Smooth muscle cell (in vitro differentiated cells): ENCODE measurements around the gene CASR. TPM values are rescaled to one million over a fixed set of nuclear protein-coding genes. Genes with fewer than 3 reads are reported as not detected.

Experiments used
- DNase-seq: peaks from one replicate; lab custom pipeline; 2025; ENCODE audit not compliant: unreplicated experiment; lab: John Stamatoyannopoulos, UW
- H2AFZ ChIP-seq: fragments of 200-600 bp; sonication (generic); 2 replicates; pipeline ENCODE4 v1.6.0; 2016; ENCODE audit warnings: antibody characterized with exemption, low read depth, mild to moderate bottlenecking
- H3F3A ChIP-seq: fragments of 200-600 bp; sonication (generic); 2 replicates; pipeline ENCODE4 v1.6.0; 2017; ENCODE audit warnings: antibody characterized with exemption, low read depth
- H3K27ac ChIP-seq: fragments of 200-600 bp; sonication (generic); 2 replicates; pipeline ENCODE4 v1.5.1; 2016; ENCODE audit warnings: low read depth, mild to moderate bottlenecking
- H3K27me3 ChIP-seq: fragments of 200-600 bp; sonication (generic); 2 replicates; pipeline ENCODE4 v1.6.1; 2016; ENCODE audit warnings: low read depth, mild to moderate bottlenecking
- H3K36me3 ChIP-seq: fragments of 200-600 bp; sonication (generic); 2 replicates; pipeline ENCODE4 v1.5.1; 2016; ENCODE audit warnings: low read depth
- H3K4me1 ChIP-seq: fragments of 200-600 bp; sonication (generic); 2 replicates; pipeline ENCODE4 v1.5.1; 2016; ENCODE audit warnings: low read depth
- H3K4me2 ChIP-seq: fragments of 200-600 bp; sonication (generic); 2 replicates; pipeline ENCODE4 v1.6.0; 2016; ENCODE audit warnings: mild to moderate bottlenecking
- H3K4me3 ChIP-seq: fragments of 200-600 bp; sonication (generic); 2 replicates; pipeline ENCODE4 v1.5.1; 2016; ENCODE audit warnings: mild to moderate bottlenecking
- H3K79me2 ChIP-seq: fragments of 200-600 bp; sonication (generic); 2 replicates; pipeline ENCODE4 v1.6.0; 2016; ENCODE audit warnings: low read depth, mild to moderate bottlenecking
- H3K9ac ChIP-seq: fragments of 200-600 bp; sonication (generic); 2 replicates; pipeline ENCODE4 v1.6.0; 2016; ENCODE audit warnings: low read depth
- H3K9me3 ChIP-seq: fragments of 200-600 bp; sonication (generic); replicated peaks from 2 replicates; pipeline ENCODE4 v1.5.1; 2016; ENCODE audit warnings: low read depth
- H4K20me1 ChIP-seq: fragments of 200-600 bp; sonication (generic); 2 replicates; pipeline ENCODE4 v1.6.0; 2016; ENCODE audit warnings: low read depth
- WGBS: methylation state at CpG from one replicate; pipeline ENCODE4 v1.1.7; 2016; ENCODE audit warnings: low lambda C conversion rate; 5-methylcytosine and 5-hydroxymethylcytosine counted together
- polyA plus RNA-seq: library from polyadenylated mRNA; unstranded; fragments of >200 nt; fragmentation: Nextera tagmentation; extraction: Ambion mirVana; gene quantifications from 2 replicates; pipeline ENCODE4 v1.2.1, GENCODE V29; 2016
- total RNA-seq: library from RNA; depleted of rRNA; stranded (reverse); fragments of >200 nt; gene quantifications from 2 replicates; pipeline ENCODE4 v1.2.3, GENCODE V29; 2014
- TF ChIP-seq, protein P1 (sequence below): fragments of 200-600 bp; sonication (generic); IDR thresholded peaks from 2 replicates; pipeline ENCODE4 v1.5.1; 2017; ENCODE audit warnings: borderline replicate concordance, mild to moderate bottlenecking, antibody characterized with exemption; ENCODE audit not compliant: insufficient read depth, poor library complexity, severe bottlenecking

The CASR gene
- total and polyA plus RNA-seq, 2 experiments from 2014 or later, result not detected

- Histone ChIP-seq H3K9me3 (no peaks in the 10 kb centered on the region), H3K27ac (no peak overlapping the region), H3K4me2 (no peak overlapping the region), H3K79me2 (no peaks in the 10 kb centered on the region), H3K4me3 (no peak overlapping the region), H3K9ac (no peak overlapping the region), H4K20me1 (no peaks in the 10 kb centered on the region), H3K4me1 (peaks cover 3% of the 10 kb centered on the region), H3K36me3 (no peaks in the 10 kb centered on the region), H2AFZ (no peak overlapping the region), H3K27me3 (peaks cover 96% of the 10 kb centered on the region), H3F3A (no peaks in the 10 kb centered on the region)
- TF ChIP-seq, protein P1, sequence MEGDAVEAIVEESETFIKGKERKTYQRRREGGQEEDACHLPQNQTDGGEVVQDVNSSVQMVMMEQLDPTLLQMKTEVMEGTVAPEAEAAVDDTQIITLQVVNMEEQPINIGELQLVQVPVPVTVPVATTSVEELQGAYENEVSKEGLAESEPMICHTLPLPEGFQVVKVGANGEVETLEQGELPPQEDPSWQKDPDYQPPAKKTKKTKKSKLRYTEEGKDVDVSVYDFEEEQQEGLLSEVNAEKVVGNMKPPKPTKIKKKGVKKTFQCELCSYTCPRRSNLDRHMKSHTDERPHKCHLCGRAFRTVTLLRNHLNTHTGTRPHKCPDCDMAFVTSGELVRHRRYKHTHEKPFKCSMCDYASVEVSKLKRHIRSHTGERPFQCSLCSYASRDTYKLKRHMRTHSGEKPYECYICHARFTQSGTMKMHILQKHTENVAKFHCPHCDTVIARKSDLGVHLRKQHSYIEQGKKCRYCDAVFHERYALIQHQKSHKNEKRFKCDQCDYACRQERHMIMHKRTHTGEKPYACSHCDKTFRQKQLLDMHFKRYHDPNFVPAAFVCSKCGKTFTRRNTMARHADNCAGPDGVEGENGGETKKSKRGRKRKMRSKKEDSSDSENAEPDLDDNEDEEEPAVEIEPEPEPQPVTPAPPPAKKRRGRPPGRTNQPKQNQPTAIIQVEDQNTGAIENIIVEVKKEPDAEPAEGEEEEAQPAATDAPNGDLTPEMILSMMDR, result no peak
- 73% methylated on average over 2 of the region's 2 CpGs for WGBS
- no peak for DNase-seq
Observed at GRCh38 chr3:122186372-122186771, 2.9 kb downstream of the CASR start.

- Histone ChIP-seq H3K9ac (no peak overlapping the region), H3K27ac (no peak overlapping the region), H4K20me1 (no peaks in the 10 kb centered on the region), H3K9me3 (no peaks in the 10 kb centered on the region), H2AFZ (no peak overlapping the region), H3K27me3 (peaks cover 79% of the 10 kb centered on the region), H3K4me3 (no peak overlapping the region), H3K79me2 (no peaks in the 10 kb centered on the region), H3K36me3 (no peaks in the 10 kb centered on the region), H3K4me2 (no peak overlapping the region), H3F3A (no peaks in the 10 kb centered on the region), H3K4me1 (peaks cover under 1% of the 10 kb centered on the region)
- TF ChIP-seq, protein P1, result no peak
- DNase-seq, result no peak
- 90% methylated on average over 1 of the region's 1 CpG for WGBS
Observed at GRCh38 chr3:122188737-122189136, 5.3 kb downstream of the CASR start.

- Histone ChIP-seq H2AFZ (no peak overlapping the region), H3K36me3 (no peaks in the 10 kb centered on the region), H3K9me3 (no peaks in the 10 kb centered on the region), H3K4me2 (no peak overlapping the region), H3K4me3 (no peak overlapping the region), H3K9ac (no peak overlapping the region), H3K27me3 (peaks cover 73% of the 10 kb centered on the region), H3K79me2 (no peaks in the 10 kb centered on the region), H4K20me1 (no peaks in the 10 kb centered on the region), H3F3A (no peaks in the 10 kb centered on the region), H3K4me1 (no peaks in the 10 kb centered on the region), H3K27ac (no peak overlapping the region)
- TF ChIP-seq, protein P1, result no peak
- no peak for DNase-seq
Observed at GRCh38 chr3:122189357-122189756, 5.9 kb downstream of the CASR start.

DNA sequence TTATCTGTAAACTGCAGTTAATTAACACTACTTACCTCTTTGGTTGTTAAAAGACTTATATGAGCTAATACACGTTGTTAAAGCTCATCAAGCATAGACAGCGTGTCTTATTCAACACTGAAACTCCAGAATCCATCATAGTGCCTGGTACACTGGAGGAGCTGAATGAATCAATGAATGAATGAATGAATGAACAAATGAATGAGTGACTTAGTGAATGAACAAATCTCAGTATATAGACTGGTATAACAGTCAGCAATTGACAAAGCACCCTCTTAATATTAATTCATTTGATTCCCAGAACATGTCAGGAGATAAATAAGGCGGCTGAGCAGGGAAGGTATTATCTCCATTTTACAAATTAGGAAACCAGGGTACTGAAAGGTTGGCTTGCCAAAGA lies 7.1 kb downstream of the CASR start:
- H3K79me2 ChIP-seq, result no peaks in the 10 kb centered on the region
- TF ChIP-seq, protein P1, result no peak
- H3K27ac ChIP-seq, result no peak overlapping the region
- H3K27me3 ChIP-seq, result peaks cover 61% of the 10 kb centered on the region
- H3K9me3 ChIP-seq, result no peaks in the 10 kb centered on the region
- no peaks in the 10 kb centered on the region for H3F3A ChIP-seq
- H3K9ac ChIP-seq, result no peak overlapping the region
- H3K36me3 ChIP-seq, result no peaks in the 10 kb centered on the region
- H3K4me1 ChIP-seq, result no peaks in the 10 kb centered on the region
- WGBS, result 73% methylated on average over 3 of the region's 3 CpGs
- H2AFZ ChIP-seq, result no peak overlapping the region
- no peak for DNase-seq
- no peak overlapping the region for H3K4me3 ChIP-seq
- H3K4me2 ChIP-seq, result no peak overlapping the region
- H4K20me1 ChIP-seq, result no peaks in the 10 kb centered on the region
